ENCODE results near the gene HARS2. TPM values are rescaled to one million over a fixed set of nuclear protein-coding genes. Genes with fewer than 3 reads are reported as not detected.

HARS2 gene
- 22.4 and 23.1 TPM in 2 replicates for total RNA-seq

GRCh38 chr5:140690941-140691924 is at the start of gene HARS2, which contains the start of gene HARS1:
HARS2 (plus strand) TSS chr5:140691455; CDS start chr5:140691649, 194 bp downstream.
HARS1 (minus strand) TSS chr5:140691370; CDS start chr5:140691304, 66 bp downstream.

GRCh38 chr5:140664359-140665119 is 26.7 kb upstream of the HARS2 start, which contains the start of gene WDR55:
WDR55 (plus strand) TSS chr5:140664904; CDS start chr5:140664913, 9 bp downstream.

GRCh38 chr5:140673187-140673976 is 17.9 kb upstream of the HARS2 start, which contains the start of gene DND1:
DND1 (minus strand) TSS chr5:140673576; CDS start chr5:140673542, 34 bp downstream.

GRCh38 chr5:140700177-140701144 is 9.2 kb downstream of the HARS2 start, which contains the start of gene ZMAT2:
ZMAT2 (plus strand) TSS chr5:140700447; CDS start chr5:140700461, 14 bp downstream.

Small RNA genes lying within 50 kb of the gene (small RNA-seq; reads per million reads assigned to genes)
- gene VTRNA1-1: 24.6 reads per million, percentile 97 among the genes with 10 or more reads in this experiment
- 21.3 reads per million, percentile 97 among the genes with 10 or more reads in this experiment for gene VTRNA1-2
- gene VTRNA1-3: 2.4 reads per million, percentile 83 among the genes with 10 or more reads in this experiment

Other genes starting within 250 kb of the HARS2 start
- gene EIF4EBP3, start 143.8 kb upstream of the HARS2 start, total RNA-seq: 0.39 and 2.6 TPM in 2 replicates
- gene SRA1, start 134.0 kb upstream of the HARS2 start, total RNA-seq: 27.6 and 34.8 TPM in 2 replicates
- 9.8 and 12.5 TPM in 2 replicates for gene APBB3, start 126.9 kb upstream of the HARS2 start, total RNA-seq
- gene SLC35A4, start 126.6 kb upstream of the HARS2 start, total RNA-seq: 9.9 and 13.5 TPM in 2 replicates
- 0.73 and 0.98 TPM in 2 replicates for gene CD14, start 58.3 kb upstream of the HARS2 start, total RNA-seq
- 19.8 and 21.7 TPM in 2 replicates for gene TMCO6, start 52.0 kb upstream of the HARS2 start, total RNA-seq
- gene NDUFA2, start 43.8 kb upstream of the HARS2 start, total RNA-seq: 30.7 and 38.9 TPM in 2 replicates
- gene IK, start 43.6 kb upstream of the HARS2 start, total RNA-seq: 63.3 and 79.4 TPM in 2 replicates
- 36.0 and 44.0 TPM in 2 replicates for gene WDR55, start 26.6 kb upstream of the HARS2 start, total RNA-seq
- under 0.01 and 0.39 TPM in 2 replicates for gene DND1, start 17.9 kb upstream of the HARS2 start, total RNA-seq
- 50.0 and 54.3 TPM in 2 replicates for gene HARS1, start 85 bp upstream of the HARS2 start, total RNA-seq
- 24.2 and 28.7 TPM in 2 replicates for gene ZMAT2, start 9.0 kb downstream of the HARS2 start, total RNA-seq
- under 0.01 TPM in 1 of 2 replicates, not detected in the other for gene PCDHA1, start 94.7 kb downstream of the HARS2 start, total RNA-seq
- gene PCDHA2, start 103.4 kb downstream of the HARS2 start, total RNA-seq: not detected in 2 replicates
- under 0.01 TPM in 2 replicates for gene PCDHA3, start 109.6 kb downstream of the HARS2 start, total RNA-seq
- under 0.01 TPM in 1 of 2 replicates, not detected in the other for gene PCDHA4, start 115.6 kb downstream of the HARS2 start, total RNA-seq
- under 0.01 TPM in 1 of 2 replicates, not detected in the other for gene PCDHA5, start 130.2 kb downstream of the HARS2 start, total RNA-seq
- under 0.01 and 0.37 TPM in 2 replicates for gene PCDHA6, start 136.5 kb downstream of the HARS2 start, total RNA-seq
- under 0.01 and 0.37 TPM in 2 replicates for gene PCDHA7, start 142.8 kb downstream of the HARS2 start, total RNA-seq
- gene PCDHA8, start 149.7 kb downstream of the HARS2 start, total RNA-seq: not detected in 2 replicates
- under 0.01 TPM in 2 replicates for gene PCDHA9, start 156.9 kb downstream of the HARS2 start, total RNA-seq
- under 0.01 TPM in 2 replicates for gene PCDHA10, start 164.4 kb downstream of the HARS2 start, total RNA-seq
- gene PCDHA11, start 177.5 kb downstream of the HARS2 start, total RNA-seq: under 0.01 TPM in 1 of 2 replicates, not detected in the other
- gene PCDHA12, start 183.9 kb downstream of the HARS2 start, total RNA-seq: not detected in 2 replicates
- gene PCDHA13, start 190.7 kb downstream of the HARS2 start, total RNA-seq: not detected in 2 replicates
- not detected in 2 replicates for gene PCDHAC1, start 234.8 kb downstream of the HARS2 start, total RNA-seq